ENCODE measurements around the gene MPP2.
"Not testable (repeated sequence)": the region's sequence is repeated elsewhere in the genome, so short reads cannot be mapped to it uniquely, and the experiment has no call there.

The MPP2 gene

GRCh38 chr17:43852571-43852970 is 54.8 kb downstream of the MPP2 start:
- no peak for DNase-seq (ENCODE audit: low read depth in 4 of 4, low spot score in 1 of 4)

GRCh38 chr17:43849116-43849515 is 58.2 kb downstream of the MPP2 start:
- no peak for DNase-seq (ENCODE audit: low read depth in 4 of 4, low spot score in 1 of 4)

GRCh38 chr17:43848601-43849000 is 58.7 kb downstream of the MPP2 start:
- DNase-seq (ENCODE audit: low read depth in 4 of 4, low spot score in 1 of 4): no peak

GRCh38 chr17:43846963-43847371 is 60.4 kb downstream of the MPP2 start, which contains the start of gene CD300LG:
Gene CD300LG (plus strand): TSS chr17:43847176. CDS start chr17:43847217, 41 bp downstream.
- DNase-seq (ENCODE audit: low read depth in 4 of 4, low spot score in 1 of 4): no peak

GRCh38 chr17:43846221-43846712 is 61.1 kb downstream of the MPP2 start:
- DNase-seq (ENCODE audit: low read depth in 4 of 4, low spot score in 1 of 4): peak; percentile 55 to 66 (median 64)

GRCh38 chr17:43845766-43846165 is 61.6 kb downstream of the MPP2 start:
- no peak for DNase-seq (ENCODE audit: low read depth in 4 of 4, low spot score in 1 of 4)

GRCh38 chr17:43844241-43844640 is 63.1 kb downstream of the MPP2 start:
- no peak for DNase-seq (ENCODE audit: low read depth in 4 of 4, low spot score in 1 of 4)

- DNase-seq (ENCODE audit: low read depth in 4 of 4, low spot score in 1 of 4): no peak
Measured at GRCh38 chr17:43842975-43843325, 64.4 kb downstream of the MPP2 start.

- DNase-seq (ENCODE audit: low read depth in 4 of 4, low spot score in 1 of 4): not testable (repeated sequence)
Measured at GRCh38 chr17:43842091-43842974, 65.0 kb downstream of the MPP2 start.

- no peak for DNase-seq (ENCODE audit: low read depth in 4 of 4, low spot score in 1 of 4)
Measured at GRCh38 chr17:43841282-43841681, 66.1 kb downstream of the MPP2 start.

GRCh38 chr17:43840814-43841213 is 66.5 kb downstream of the MPP2 start:
- no peak for DNase-seq (ENCODE audit: low read depth in 4 of 4, low spot score in 1 of 4)

- DNase-seq (ENCODE audit: low read depth in 4 of 4, low spot score in 1 of 4): no peak
Measured at GRCh38 chr17:43839670-43840108, 67.6 kb downstream of the MPP2 start.

GRCh38 chr17:43834106-43834505 is 73.2 kb downstream of the MPP2 start:
- DNase-seq (ENCODE audit: low read depth in 4 of 4, low spot score in 1 of 4): no peak

- DNase-seq (ENCODE audit: low read depth in 4 of 4, low spot score in 1 of 4): peak in 2 of 4 experiments; percentile 27 to 39
Measured at GRCh38 chr17:43832976-43833829, 74.1 kb downstream of the MPP2 start, which contains the start of gene MPP3. Gene MPP3 (minus strand): TSS chr17:43833146. CDS start chr17:43831906, 1,240 bp downstream.

GRCh38 chr17:43832168-43832975 is 75.0 kb downstream of the MPP2 start:
- no peak for DNase-seq (ENCODE audit: low read depth in 4 of 4, low spot score in 1 of 4)

- DNase-seq (ENCODE audit: low read depth in 4 of 4, low spot score in 1 of 4): no peak
Measured at GRCh38 chr17:43831633-43832032, 75.7 kb downstream of the MPP2 start.

- DNase-seq (ENCODE audit: low read depth in 4 of 4, low spot score in 1 of 4): no peak
Measured at GRCh38 chr17:43830510-43831140, 76.7 kb downstream of the MPP2 start.

GRCh38 chr17:43829738-43830137 is 77.6 kb downstream of the MPP2 start:
- no peak for DNase-seq (ENCODE audit: low read depth in 4 of 4, low spot score in 1 of 4)

- no peak for DNase-seq (ENCODE audit: low read depth in 4 of 4, low spot score in 1 of 4)
Measured at GRCh38 chr17:43827596-43827995, 79.7 kb downstream of the MPP2 start.

GRCh38 chr17:43826206-43826605 is 81.1 kb downstream of the MPP2 start:
- DNase-seq (ENCODE audit: low read depth in 4 of 4, low spot score in 1 of 4): no peak
